COLO668 (cell line): Measurements from ENCODE around the gene KRT84.
"Not testable (repeated sequence)": the region's sequence is repeated elsewhere in the genome, so short reads cannot be mapped to it uniquely, and the experiment has no call there.

Source experiments
- DNase-seq: peaks from one replicate; lab custom pipeline; 2025; ENCODE audit not compliant: unreplicated experiment; lab: John Stamatoyannopoulos, UW

KRT84 gene

GRCh38 chr12:52346593-52346992, 38.9 kb downstream of the KRT84 start:
- no peak for DNase-seq

GRCh38 chr12:52345041-52345440, 40.4 kb downstream of the KRT84 start:
- not testable (repeated sequence) for DNase-seq

- no peak for DNase-seq
These were observed 41.3 kb downstream of the KRT84 start for GRCh38 chr12:52344111-52344510.

- no peak for DNase-seq
These were observed 41.9 kb downstream of the KRT84 start for GRCh38 chr12:52343550-52343949.

GRCh38 chr12:52342781-52343490, 42.5 kb downstream of the KRT84 start:
- DNase-seq, result no peak

GRCh38 chr12:52341066-52341580, 44.3 kb downstream of the KRT84 start:
- no peak for DNase-seq

- DNase-seq, result no peak
These were observed 47.1 kb downstream of the KRT84 start for GRCh38 chr12:52338241-52338960.

- DNase-seq, result no peak
These were observed 48.4 kb downstream of the KRT84 start for GRCh38 chr12:52337054-52337453.

GRCh38 chr12:52336641-52337040, 48.8 kb downstream of the KRT84 start:
- DNase-seq, result no peak

- no peak for DNase-seq
These were observed 49.7 kb downstream of the KRT84 start for GRCh38 chr12:52335598-52336262.

- DNase-seq, result no peak
These were observed 51.3 kb downstream of the KRT84 start for GRCh38 chr12:52334185-52334584.

GRCh38 chr12:52333321-52333720, 52.1 kb downstream of the KRT84 start:
- DNase-seq, result no peak

- no peak for DNase-seq
These were observed 53.1 kb downstream of the KRT84 start for GRCh38 chr12:52332381-52332780.

- DNase-seq, result no peak
These were observed 53.6 kb downstream of the KRT84 start for GRCh38 chr12:52331833-52332232.

GRCh38 chr12:52331039-52331438, 54.4 kb downstream of the KRT84 start:
- no peak for DNase-seq

GRCh38 chr12:52327830-52328500, 57.5 kb downstream of the KRT84 start:
- no peak for DNase-seq
